Endometrium (tissue), 2 donors: ENCODE data around the gene PRKAR1B.

Source experiments
- FAIRE-seq: peaks from 2 replicates; lab custom pipeline; 2012; peaks lifted over from hg19 to GRCh38; lab: Jason Lieb, UNC
- donor health status: control.
- donor health status: control.

Gene PRKAR1B

DNA sequence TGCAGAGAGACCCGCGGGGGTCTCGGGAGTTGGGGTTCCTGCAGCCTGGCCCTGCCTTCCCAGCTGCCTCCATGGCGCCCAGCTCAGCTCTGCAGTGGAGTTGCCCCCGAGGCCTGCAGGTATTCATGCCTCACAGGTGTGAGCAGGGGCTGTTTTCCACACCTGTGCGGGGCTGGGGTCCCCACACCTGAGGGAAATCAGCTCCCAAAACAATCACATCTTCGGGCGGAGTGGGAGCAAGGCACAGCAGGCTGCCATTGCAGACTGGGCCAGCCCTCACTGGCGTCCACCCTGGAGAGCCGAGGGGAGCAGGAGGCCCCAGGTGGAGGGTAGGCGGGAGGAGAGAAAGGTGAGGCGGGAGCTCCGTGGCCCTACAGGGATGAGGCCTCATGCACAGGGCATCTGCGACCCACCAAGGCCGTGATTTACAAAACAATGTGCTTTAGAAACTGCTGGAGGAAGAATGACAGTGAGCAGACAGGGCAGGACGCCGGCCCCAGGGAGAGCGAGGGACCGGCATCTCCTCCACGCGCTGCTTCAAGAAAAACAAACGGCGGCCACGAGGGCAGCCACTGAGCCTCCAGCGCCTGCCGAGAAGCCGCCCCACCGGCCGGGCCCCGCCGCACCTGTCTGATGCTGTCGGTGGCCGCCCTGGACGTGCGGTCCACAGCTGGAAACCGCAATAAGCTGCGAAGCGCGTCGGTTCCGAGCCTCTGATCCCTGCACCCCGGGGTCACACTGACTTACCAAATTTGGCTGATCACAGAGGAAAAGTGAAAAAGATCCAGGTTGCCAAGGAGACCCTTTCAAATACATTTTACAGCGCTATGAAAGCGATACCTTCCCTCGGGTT is 154.4 kb downstream of the PRKAR1B start:
- no peak for FAIRE-seq

GRCh38 chr7:571718-572415 is 155.2 kb downstream of the PRKAR1B start:
- FAIRE-seq = no peak

- FAIRE-seq = no peak
Measured at GRCh38 chr7:571096-571717, 155.9 kb downstream of the PRKAR1B start.

GRCh38 chr7:570801-571070 is 156.3 kb downstream of the PRKAR1B start:
- FAIRE-seq = no peak

- FAIRE-seq = no peak
Measured at GRCh38 chr7:569996-570800, 156.9 kb downstream of the PRKAR1B start.

- FAIRE-seq = no peak
Measured at GRCh38 chr7:569071-569855, 157.8 kb downstream of the PRKAR1B start.

- FAIRE-seq = no peak
Measured at GRCh38 chr7:568031-568951, 158.8 kb downstream of the PRKAR1B start.

DNA sequence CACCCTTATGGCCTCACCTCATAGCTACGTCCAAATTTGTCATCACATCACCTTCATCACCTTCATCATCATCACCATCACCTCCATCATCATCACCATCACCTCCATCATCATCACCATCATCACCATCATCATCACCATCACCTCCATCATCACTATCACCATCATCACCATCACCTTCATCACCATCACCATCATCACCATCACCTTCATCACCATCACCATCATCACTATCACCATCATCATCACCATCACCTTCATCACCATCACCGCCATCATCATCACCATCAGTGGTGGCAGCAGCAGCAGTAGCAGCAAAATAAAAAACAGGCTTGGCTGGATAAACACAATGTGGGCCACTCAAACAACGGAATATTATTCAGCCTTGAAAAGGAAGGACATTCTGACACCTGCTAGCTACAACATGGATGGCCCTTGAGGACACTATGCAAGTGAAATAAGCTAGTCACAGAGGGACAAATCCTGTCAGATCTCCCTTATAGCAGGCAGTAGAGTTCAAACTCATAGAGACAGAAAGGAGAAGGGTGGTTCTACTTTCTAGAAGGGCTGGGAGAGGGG is 159.7 kb downstream of the PRKAR1B start:
- no peak for FAIRE-seq

- FAIRE-seq = no peak
Measured at GRCh38 chr7:566100-566499, 161.0 kb downstream of the PRKAR1B start.

GRCh38 chr7:564176-564865 is 162.8 kb downstream of the PRKAR1B start:
- FAIRE-seq = no peak

DNA sequence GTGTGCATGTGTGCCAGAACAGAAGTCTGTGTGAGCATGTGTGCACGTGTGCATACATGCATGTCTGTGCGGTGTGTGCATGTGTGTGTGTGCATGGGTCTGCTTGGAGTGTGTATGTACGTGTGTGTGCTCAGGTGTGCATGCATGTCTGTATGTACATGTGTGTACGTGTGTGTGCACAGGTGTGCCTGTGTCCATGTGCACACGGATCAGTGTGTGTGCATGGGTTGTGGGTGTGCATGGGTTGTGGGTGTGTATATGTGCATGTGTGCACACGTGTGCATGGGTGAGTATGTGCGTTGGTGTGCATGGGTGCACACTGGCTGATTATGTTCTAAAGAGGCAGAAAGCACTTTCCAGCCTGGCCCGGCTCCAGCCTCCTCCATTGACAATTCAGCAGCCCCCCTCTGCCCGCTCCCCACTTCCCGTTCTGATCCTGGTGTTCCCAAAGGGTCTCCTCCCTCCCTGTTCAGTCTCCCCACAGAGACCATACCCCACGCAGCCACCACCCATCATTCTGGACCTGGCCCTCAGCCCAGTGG is 163.4 kb downstream of the PRKAR1B start:
- no peak for FAIRE-seq

- FAIRE-seq = no peak
Measured at GRCh38 chr7:562789-563628, 164.1 kb downstream of the PRKAR1B start.

DNA sequence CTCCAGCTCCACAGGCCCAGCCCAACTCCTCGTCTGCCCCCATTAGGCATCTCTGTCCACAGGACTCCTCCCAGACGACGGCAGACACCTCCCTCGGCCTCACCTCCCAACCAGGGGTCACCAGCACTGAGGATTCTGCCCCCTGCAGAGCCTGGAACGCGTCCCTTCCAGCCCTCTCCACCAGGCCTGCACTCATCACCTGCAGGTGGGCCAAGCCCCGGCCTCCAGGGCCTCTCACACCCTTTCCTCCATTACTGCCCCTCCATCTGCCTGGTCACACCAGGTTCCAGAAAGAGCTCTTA is 164.8 kb downstream of the PRKAR1B start:
- FAIRE-seq = no peak

- no peak for FAIRE-seq
Measured at GRCh38 chr7:561631-562373, 165.3 kb downstream of the PRKAR1B start.

DNA sequence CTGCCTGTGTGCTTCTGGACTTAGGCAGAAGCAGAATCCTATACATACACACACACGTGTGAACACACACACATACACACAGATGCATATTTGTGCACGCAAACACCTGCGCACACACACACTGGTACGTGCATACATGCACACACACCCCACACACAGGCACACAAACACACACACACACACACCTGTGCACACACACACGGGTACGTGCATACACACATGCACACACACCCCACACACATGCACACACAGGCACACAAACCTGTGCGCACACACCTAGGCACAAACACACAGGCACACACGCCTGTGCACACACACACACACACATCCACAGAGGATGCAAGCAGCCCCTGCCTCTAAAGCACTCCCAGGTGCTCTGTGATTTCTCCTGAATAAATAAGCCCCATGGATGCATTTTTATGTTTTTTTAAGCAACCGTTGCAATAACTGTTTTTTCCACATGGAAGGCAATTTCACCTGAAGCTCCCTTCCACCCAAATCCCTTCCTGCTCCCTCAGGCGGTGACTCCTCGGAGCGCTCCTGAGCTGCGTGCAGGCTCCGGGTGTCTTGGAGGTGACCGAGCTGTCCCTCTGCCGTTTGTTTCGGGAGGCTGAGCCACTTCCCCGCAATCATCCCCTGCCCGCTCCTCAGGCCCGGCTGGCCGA is 166.0 kb downstream of the PRKAR1B start:
- FAIRE-seq = no peak

DNA sequence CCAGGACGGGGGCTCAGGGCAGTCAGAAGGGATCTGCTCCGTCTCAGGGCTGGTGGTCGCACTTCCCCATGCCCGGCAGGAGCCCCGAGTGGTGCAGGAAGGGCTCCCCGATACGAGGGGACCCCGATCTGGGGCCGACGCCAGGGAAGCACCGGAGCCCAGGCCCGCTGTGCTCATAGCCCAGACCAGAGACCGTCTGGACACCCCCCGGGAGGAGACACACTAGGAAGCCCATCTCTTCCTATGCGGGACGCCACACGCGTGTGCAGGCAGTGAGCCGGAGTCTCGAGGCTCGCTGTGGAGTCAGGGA is 167.7 kb downstream of the PRKAR1B start:
- FAIRE-seq = no peak

- FAIRE-seq = no peak
Measured at GRCh38 chr7:557558-557881, 169.6 kb downstream of the PRKAR1B start.
